ENCODE measurements around the gene AJAP1.

AJAP1 gene

GRCh38 chr1:4838231-4838630 lies 183.8 kb downstream of the AJAP1 start:
- no peak overlapping the region for H2AFZ ChIP-seq (ENCODE audit: low read length)
- no peaks in the 10 kb centered on the region for H3K9me2 ChIP-seq (replicated peaks; ENCODE audit: insufficient read depth, low read length)
- no peaks in the 10 kb centered on the region for H3K36me3 ChIP-seq (replicated peaks; ENCODE audit: insufficient read depth, low read length)
- DNase-seq: no peak
- peaks cover 61% of the 10 kb centered on the region for H3K27me3 ChIP-seq (replicated peaks; ENCODE audit: insufficient read depth, low read length)
- no peak overlapping the region for H3K9ac ChIP-seq (ENCODE audit: low read length)
- H3K27ac ChIP-seq (ENCODE audit: low read length): no peak overlapping the region
- no peak overlapping the region for H3K4me2 ChIP-seq (ENCODE audit: low read depth, low read length)
- H3F3A ChIP-seq (ENCODE audit: insufficient read depth, low read length): no peaks in the 10 kb centered on the region
- H3K79me2 ChIP-seq (ENCODE audit: low read length): no peaks in the 10 kb centered on the region
- no peaks in the 10 kb centered on the region for H3K9me3 ChIP-seq (replicated peaks; ENCODE audit: insufficient read depth, low read length)
- H3K4me1 ChIP-seq (ENCODE audit: low read length): no peaks in the 10 kb centered on the region
- TF ChIP-seq EZH2phosphoT487 (IDR thresholded peaks at IDR 0.05; ENCODE audit: low read length): no peak
- TF ChIP-seq EZH2 (optimal IDR thresholded peaks at IDR 0.05; ENCODE audit: low read depth, low read length): no peak
- TF ChIP-seq CTCF (IDR thresholded peaks at IDR 0.05; ENCODE audit: low read length): no peak
- no peaks in the 10 kb centered on the region for H4K20me1 ChIP-seq (ENCODE audit: insufficient read depth, low read length)
- H3K4me3 ChIP-seq (ENCODE audit: low read length): no peak overlapping the region

Measured in MM.1S (cell line).